SU-DHL-6 (cell line): Measurements from ENCODE around the gene HOXD4.

Experiments used
- H2AFZ ChIP-seq: fragments of 200-600 bp; sonication (generic); 2 replicates; pipeline ENCODE4 v1.6.1; 2014; ENCODE audit warnings: low read depth, mild to moderate bottlenecking, moderate library complexity, mixed read lengths, antibody characterized with exemption, low read length; ENCODE audit not compliant: severe bottlenecking
- H3F3A ChIP-seq: fragments of 200-600 bp; shearing (Covaris generic); 2 replicates; pipeline ENCODE4 v1.6.0; 2016; ENCODE audit warnings: antibody characterized with exemption, mild to moderate bottlenecking; ENCODE audit not compliant: insufficient read depth
- H3K27ac ChIP-seq: fragments of 200-600 bp; sonication (generic); 2 replicates; pipeline ENCODE4 v1.5.1; 2016; ENCODE audit warnings: low read depth, mild to moderate bottlenecking, low read length, moderate library complexity, mixed read lengths
- H3K27me3 ChIP-seq: fragments of 200-600 bp; sonication (generic), shearing (Covaris generic); 2 replicates; pipeline ENCODE4 v1.6.0; 2014; ENCODE audit warnings: mild to moderate bottlenecking, low read length
- H3K36me3 ChIP-seq: fragments of 200-600 bp; sonication (generic); 2 replicates; pipeline ENCODE4 v1.6.1; 2014; ENCODE audit warnings: mild to moderate bottlenecking, low read length, mixed read lengths
- H3K4me2 ChIP-seq: fragments of 300-600, 200-600 bp; shearing (Covaris generic), sonication (generic); 2 replicates; pipeline ENCODE4 v1.6.0; 2014; ENCODE audit warnings: low read length, low read depth, mild to moderate bottlenecking; ENCODE audit not compliant: poor library complexity, severe bottlenecking
- H3K4me3 ChIP-seq: fragments of 200-600 bp; sonication (generic); 2 replicates; pipeline ENCODE4 v1.5.1; 2014; ENCODE audit warnings: antibody characterized with exemption, low read length, mild to moderate bottlenecking, mixed read lengths; ENCODE audit not compliant: insufficient read depth, poor library complexity, severe bottlenecking
- H3K79me2 ChIP-seq: fragments of 200-600 bp; sonication (generic); 2 replicates; pipeline ENCODE4 v1.6.1; 2014; ENCODE audit warnings: mild to moderate bottlenecking, low read length, moderate library complexity; ENCODE audit not compliant: insufficient read depth
- H3K9ac ChIP-seq: fragments of 200-600 bp; sonication (generic); 2 replicates; pipeline ENCODE4 v1.7.0; 2014; ENCODE audit warnings: mild to moderate bottlenecking, low read length
- H3K9me2 ChIP-seq: fragments of 200-600 bp; sonication (generic); replicated peaks from 2 replicates; pipeline ENCODE4 v1.6.1; 2014; ENCODE audit warnings: low read length; ENCODE audit not compliant: insufficient read depth
- H3K9me3 ChIP-seq: fragments of 200-600 bp; sonication (generic); 2 replicates; pipeline ENCODE4 v1.6.1; 2014; ENCODE audit warnings: low read length, mixed read lengths; ENCODE audit not compliant: insufficient read depth
- H4K20me1 ChIP-seq: fragments of 200-600 bp; sonication (generic); 2 replicates; pipeline ENCODE4 v1.6.1; 2014; ENCODE audit warnings: low read depth, mild to moderate bottlenecking, antibody characterized with exemption, low read length, moderate library complexity, mixed read lengths
- CTCF ChIP-seq: fragments of 200-600 bp; sonication (generic); IDR thresholded peaks from one replicate; pipeline ENCODE4 v1.5.1; 2017; ENCODE audit warnings: antibody characterized with exemption, mild to moderate bottlenecking, low read length, moderate library complexity; ENCODE audit not compliant: insufficient read depth, poor library complexity, severe bottlenecking
- EZH2phosphoT487 ChIP-seq: fragments of 200-600 bp; sonication (generic), shearing (Covaris generic); conservative IDR thresholded peaks from 2 replicates; pipeline ENCODE4 v1.6.1; 2018; ENCODE audit warnings: mild to moderate bottlenecking, antibody characterized with exemption, low read length, moderate library complexity, mixed read lengths

The HOXD4 gene

DNA sequence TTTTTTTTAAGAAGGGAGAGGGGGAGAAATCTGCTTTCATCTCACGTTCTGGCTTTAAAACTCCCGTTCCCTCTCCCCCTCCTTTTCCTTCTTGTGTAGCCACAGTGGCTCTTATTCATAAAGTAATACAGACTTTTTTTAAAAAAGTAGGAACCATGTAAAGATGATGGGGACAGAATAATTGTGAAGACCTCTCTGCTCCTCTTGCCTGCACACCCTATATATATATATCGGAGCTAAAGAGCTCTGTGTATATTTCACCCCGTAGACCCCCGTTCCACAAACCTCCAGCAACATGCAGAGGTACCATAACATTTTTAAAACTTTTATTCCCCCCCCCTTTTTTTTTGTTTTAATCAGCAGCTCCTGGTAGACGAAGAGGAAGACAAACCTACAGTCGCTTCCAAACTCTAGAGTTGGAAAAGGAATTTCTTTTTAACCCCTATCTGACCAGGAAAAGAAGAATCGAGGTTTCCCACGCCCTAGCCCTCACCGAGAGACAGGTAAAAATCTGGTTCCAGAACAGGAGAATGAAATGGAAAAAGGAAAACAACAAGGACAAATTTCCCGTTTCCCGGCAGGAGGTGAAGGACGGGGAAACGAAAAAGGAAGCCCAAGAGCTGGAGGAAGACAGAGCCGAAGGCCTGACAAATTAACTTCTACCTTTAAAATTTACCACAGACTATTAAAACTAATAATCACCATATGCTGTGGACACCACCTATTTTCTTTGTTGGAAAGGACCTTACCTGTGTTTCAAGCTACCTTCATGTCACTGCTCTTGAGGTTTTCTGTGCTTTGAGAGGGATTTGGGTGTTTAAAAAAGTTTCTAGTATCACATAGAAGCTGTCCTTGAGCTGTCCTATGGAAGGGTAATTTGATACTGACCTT lies 20.1 kb upstream of the HOXD4 start:
- Histone ChIP-seq H3K9me3 (no peaks in the 10 kb centered on the region), H3K9ac (no peak overlapping the region)

GRCh38 chr2:176131848-176132158 lies 19.5 kb upstream of the HOXD4 start:
- no peak overlapping the region for H3K9ac ChIP-seq
- TF ChIP-seq EZH2phosphoT487 = no peak
- no peak for TF ChIP-seq CTCF
- H3F3A ChIP-seq = no peaks in the 10 kb centered on the region
- no peaks in the 10 kb centered on the region for H4K20me1 ChIP-seq
- no peak overlapping the region for H3K27ac ChIP-seq
- no peak overlapping the region for H2AFZ ChIP-seq
- H3K36me3 ChIP-seq = no peaks in the 10 kb centered on the region
- no peaks in the 10 kb centered on the region for H3K79me2 ChIP-seq
- H3K4me3 ChIP-seq = no peak overlapping the region
- H3K27me3 ChIP-seq = no peaks in the 10 kb centered on the region
- no peaks in the 10 kb centered on the region for H3K9me2 ChIP-seq
- H3K4me2 ChIP-seq = no peak overlapping the region
- no peaks in the 10 kb centered on the region for H3K9me3 ChIP-seq

More for the DNA sequence above, 20.1 kb upstream of the HOXD4 start:
- Histone ChIP-seq H3F3A (no peaks in the 10 kb centered on the region), H3K27ac (no peak overlapping the region), H3K79me2 (no peaks in the 10 kb centered on the region), H3K36me3 (no peaks in the 10 kb centered on the region), H3K27me3 (no peaks in the 10 kb centered on the region), H3K4me3 (no peak overlapping the region), H3K4me2 (no peak overlapping the region), H2AFZ (no peak overlapping the region), H4K20me1 (no peaks in the 10 kb centered on the region), H3K9me2 (no peaks in the 10 kb centered on the region)
- no peak for TF ChIP-seq CTCF
- no peak for TF ChIP-seq EZH2phosphoT487

- Histone ChIP-seq H3K27me3 (no peaks in the 10 kb centered on the region), H3K9me3 (no peaks in the 10 kb centered on the region), H3K36me3 (no peaks in the 10 kb centered on the region), H3F3A (no peaks in the 10 kb centered on the region), H3K27ac (no peak overlapping the region), H3K4me2 (no peak overlapping the region), H3K9me2 (no peaks in the 10 kb centered on the region), H2AFZ (no peak overlapping the region), H3K79me2 (no peaks in the 10 kb centered on the region), H4K20me1 (no peaks in the 10 kb centered on the region), H3K4me3 (no peak overlapping the region), H3K9ac (no peak overlapping the region)
- TF ChIP-seq CTCF = no peak
- TF ChIP-seq EZH2phosphoT487 = no peak
Observed at GRCh38 chr2:176132205-176133171, 18.9 kb upstream of the HOXD4 start.
